GM18861 (cell line): ENCODE measurements around the gene PITPNM3.
"Not testable (repeated sequence)": the region's sequence is repeated elsewhere in the genome, so short reads cannot be mapped to it uniquely, and the experiment has no call there.

Experiments used
- ATAC-seq: cut with Tn5 transposase; IDR thresholded peaks from one replicate; pipeline ENCODE4 v1.9.1; 2021; ENCODE audit not compliant: unreplicated experiment

Gene PITPNM3

GRCh38 chr17:6575596-6575988 lies 19.2 kb upstream of the PITPNM3 start:
- no peak for ATAC-seq

- ATAC-seq, result no peak
Measured at GRCh38 chr17:6574687-6575595, 18.6 kb upstream of the PITPNM3 start.

- ATAC-seq, result no peak
Measured at GRCh38 chr17:6573982-6574686, 17.8 kb upstream of the PITPNM3 start.

- not testable (repeated sequence) for ATAC-seq
Measured at GRCh38 chr17:6573495-6573894, 17.1 kb upstream of the PITPNM3 start.

GRCh38 chr17:6572972-6573370 lies 16.6 kb upstream of the PITPNM3 start:
- ATAC-seq, result no peak

GRCh38 chr17:6571452-6571781 lies 15.1 kb upstream of the PITPNM3 start:
- ATAC-seq, result no peak

GRCh38 chr17:6570731-6571451 lies 14.5 kb upstream of the PITPNM3 start:
- ATAC-seq, result no peak

GRCh38 chr17:6569370-6570285 lies 13.3 kb upstream of the PITPNM3 start:
- no peak for ATAC-seq

- no peak for ATAC-seq
Measured at GRCh38 chr17:6568184-6568758, 11.9 kb upstream of the PITPNM3 start.

- ATAC-seq, result no peak
Measured at GRCh38 chr17:6567528-6568183, 11.3 kb upstream of the PITPNM3 start.

GRCh38 chr17:6561446-6561845 lies 5.1 kb upstream of the PITPNM3 start:
- no peak for ATAC-seq

GRCh38 chr17:6560496-6560895 lies 4.1 kb upstream of the PITPNM3 start:
- ATAC-seq, result no peak

- ATAC-seq, result no peak
Measured at GRCh38 chr17:6559753-6560215, 3.4 kb upstream of the PITPNM3 start.

GRCh38 chr17:6558932-6559752 lies 2.8 kb upstream of the PITPNM3 start:
- ATAC-seq, result no peak

GRCh38 chr17:6558276-6558675 lies 1.9 kb upstream of the PITPNM3 start:
- no peak for ATAC-seq

GRCh38 chr17:6557040-6557438 lies 684 bp upstream of the PITPNM3 start:
- ATAC-seq, result no peak

- no peak for ATAC-seq
Measured at GRCh38 chr17:6555331-6556120, 829 bp downstream of the PITPNM3 start.

- no peak for ATAC-seq
Measured at GRCh38 chr17:6554871-6555330, 1.5 kb downstream of the PITPNM3 start.
